Measurements from ENCODE around the gene CLCA1.

DNA sequence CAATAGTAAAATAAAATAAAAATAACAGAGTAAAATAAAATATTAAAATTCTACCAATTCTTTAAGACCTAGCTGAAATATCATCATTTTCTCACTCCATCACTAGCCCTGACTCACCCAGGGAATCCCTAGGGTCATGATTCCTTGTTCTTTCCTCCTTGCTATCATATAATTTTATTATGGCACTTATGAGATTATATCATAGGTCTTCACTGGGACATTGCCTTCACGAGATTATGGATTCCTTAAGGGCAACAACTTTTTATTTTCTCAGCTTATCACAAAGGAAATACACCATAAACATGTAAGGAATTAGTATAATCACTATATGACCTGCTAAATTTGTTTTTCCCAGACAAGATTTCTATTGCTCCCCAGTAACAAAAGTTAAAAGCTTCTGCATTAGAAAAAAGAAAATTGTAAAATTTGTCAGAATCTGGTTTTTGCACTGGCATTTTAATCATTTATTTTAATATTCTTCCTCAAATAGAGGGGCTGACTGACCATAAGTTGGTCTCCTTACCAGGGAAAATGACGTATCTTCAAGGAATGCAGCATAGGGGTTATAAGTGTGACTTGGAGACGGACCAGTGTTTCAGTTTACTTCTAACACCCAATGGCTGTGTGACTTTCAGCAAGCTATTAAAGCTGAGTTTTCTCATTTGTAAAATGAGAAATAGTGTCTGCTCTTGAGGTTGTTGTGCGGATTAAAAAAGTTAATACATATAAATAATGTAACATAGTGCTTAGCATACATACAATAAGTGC is 69.4 kb downstream of the CLCA1 start:
- TF ChIP-seq, protein P1, sequence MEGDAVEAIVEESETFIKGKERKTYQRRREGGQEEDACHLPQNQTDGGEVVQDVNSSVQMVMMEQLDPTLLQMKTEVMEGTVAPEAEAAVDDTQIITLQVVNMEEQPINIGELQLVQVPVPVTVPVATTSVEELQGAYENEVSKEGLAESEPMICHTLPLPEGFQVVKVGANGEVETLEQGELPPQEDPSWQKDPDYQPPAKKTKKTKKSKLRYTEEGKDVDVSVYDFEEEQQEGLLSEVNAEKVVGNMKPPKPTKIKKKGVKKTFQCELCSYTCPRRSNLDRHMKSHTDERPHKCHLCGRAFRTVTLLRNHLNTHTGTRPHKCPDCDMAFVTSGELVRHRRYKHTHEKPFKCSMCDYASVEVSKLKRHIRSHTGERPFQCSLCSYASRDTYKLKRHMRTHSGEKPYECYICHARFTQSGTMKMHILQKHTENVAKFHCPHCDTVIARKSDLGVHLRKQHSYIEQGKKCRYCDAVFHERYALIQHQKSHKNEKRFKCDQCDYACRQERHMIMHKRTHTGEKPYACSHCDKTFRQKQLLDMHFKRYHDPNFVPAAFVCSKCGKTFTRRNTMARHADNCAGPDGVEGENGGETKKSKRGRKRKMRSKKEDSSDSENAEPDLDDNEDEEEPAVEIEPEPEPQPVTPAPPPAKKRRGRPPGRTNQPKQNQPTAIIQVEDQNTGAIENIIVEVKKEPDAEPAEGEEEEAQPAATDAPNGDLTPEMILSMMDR (IDR thresholded peaks at IDR 0.05), result no peak
- TF ChIP-seq POLR2AphosphoS5 (IDR thresholded peaks at IDR 0.05) (no peak), POLR2A (IDR thresholded peaks at IDR 0.05) (no peak), EP300 (IDR thresholded peaks at IDR 0.05) (no peak)

Data from sigmoid colon (tissue), 4 donors.